Esophagus muscularis mucosa (tissue), 3 donors: ENCODE measurements around the gene HSDL1.

Experiments used
- CTCF ChIP-seq, 3 experiments: fragments of 200-600 bp in 2 of 3; fragments of 450-650 bp in 1 of 3; sonication (generic) in 2 of 3; IDR thresholded peaks; one replicate each; pipeline ENCODE4 v1.5.1; 2017 to 2019; ENCODE audit warnings: antibody characterized with exemption in 3 of 3, mild to moderate bottlenecking in 2 of 3, moderate library complexity in 1 of 3
- POLR2A ChIP-seq: fragments of 450-650 bp; IDR thresholded peaks from one replicate; pipeline ENCODE4 v1.6.1; 2017; ENCODE audit warnings: antibody characterized with exemption, moderate library complexity, mild to moderate bottlenecking, low read depth
- POLR2AphosphoS5 ChIP-seq, 2 donors: sonication (generic); formaldehyde crosslinking; IDR thresholded peaks; one replicate each; pipeline ENCODE4 v1.6.1; 2017; ENCODE audit warnings: antibody characterized with exemption in 2 of 2

DNA sequence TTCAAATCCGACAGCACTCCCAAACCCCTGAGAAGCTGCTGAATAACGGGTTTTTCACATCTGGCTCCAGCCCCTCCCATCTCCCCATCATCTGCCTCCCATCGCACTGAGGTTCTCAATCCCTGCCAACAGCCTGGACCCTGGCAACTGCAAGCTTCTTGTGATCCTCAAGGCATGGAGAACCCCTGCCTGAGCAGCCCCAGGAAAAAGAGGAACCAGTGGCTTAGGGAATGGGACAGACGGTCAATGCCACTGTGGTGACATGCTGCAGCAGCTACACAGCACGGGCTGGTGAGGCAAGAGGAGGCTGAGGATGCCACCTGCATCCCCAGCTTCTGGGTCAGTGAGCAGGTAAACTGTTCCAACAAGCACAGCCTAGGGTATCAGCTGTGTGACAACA lies 25.0 kb downstream of the HSDL1 start:
- TF ChIP-seq CTCF (IDR thresholded peaks at IDR 0.05) (no peak), POLR2AphosphoS5 (IDR thresholded peaks at IDR 0.05) (no peak), POLR2A (no peak)
